HepG2 (cell line): ENCODE data around the gene JMJD4.

Experiments used
- CEBPB ChIP-seq: IDR thresholded peaks from 2 replicates; pipeline ENCODE4 v1.6.1; 2011; ENCODE audit warnings: low read depth, low read length, improper control_type of control experiment, borderline replicate concordance
- NAIF1 ChIP-seq: sonication (generic); formaldehyde crosslinking; IDR thresholded peaks from 2 replicates; pipeline ENCODE4 v1.5.0; 2020; ENCODE audit warnings: mild to moderate bottlenecking, missing genetic modification reagents, borderline replicate concordance
- RBFOX2 ChIP-seq: fragments of 200-400 bp; formaldehyde crosslinking; IDR thresholded peaks from 2 replicates; pipeline ENCODE4 v1.6.1; 2017; ENCODE audit warnings: low read depth, mild to moderate bottlenecking, low read length
- SP5 ChIP-seq: IDR thresholded peaks from 2 replicates; pipeline ENCODE4 v1.6.1; 2016; ENCODE audit warnings: low read depth, borderline replicate concordance
- ZNF17 ChIP-seq: sonication (generic); formaldehyde crosslinking; IDR thresholded peaks from 2 replicates; pipeline ENCODE4 v1.5.0; 2020; ENCODE audit warnings: mild to moderate bottlenecking, missing genetic modification reagents
- ZNF331 ChIP-seq: sonication (generic); formaldehyde crosslinking; IDR thresholded peaks from 2 replicates; pipeline ENCODE4 v1.4.0; 2020; ENCODE audit warnings: missing genetic modification reagents
- TF ChIP-seq, protein P1 (sequence below): sonication (generic); formaldehyde crosslinking; IDR thresholded peaks from 2 replicates; pipeline ENCODE4 v1.5.0; 2020; ENCODE audit warnings: mild to moderate bottlenecking, missing genetic modification reagents, moderate library complexity

DNA sequence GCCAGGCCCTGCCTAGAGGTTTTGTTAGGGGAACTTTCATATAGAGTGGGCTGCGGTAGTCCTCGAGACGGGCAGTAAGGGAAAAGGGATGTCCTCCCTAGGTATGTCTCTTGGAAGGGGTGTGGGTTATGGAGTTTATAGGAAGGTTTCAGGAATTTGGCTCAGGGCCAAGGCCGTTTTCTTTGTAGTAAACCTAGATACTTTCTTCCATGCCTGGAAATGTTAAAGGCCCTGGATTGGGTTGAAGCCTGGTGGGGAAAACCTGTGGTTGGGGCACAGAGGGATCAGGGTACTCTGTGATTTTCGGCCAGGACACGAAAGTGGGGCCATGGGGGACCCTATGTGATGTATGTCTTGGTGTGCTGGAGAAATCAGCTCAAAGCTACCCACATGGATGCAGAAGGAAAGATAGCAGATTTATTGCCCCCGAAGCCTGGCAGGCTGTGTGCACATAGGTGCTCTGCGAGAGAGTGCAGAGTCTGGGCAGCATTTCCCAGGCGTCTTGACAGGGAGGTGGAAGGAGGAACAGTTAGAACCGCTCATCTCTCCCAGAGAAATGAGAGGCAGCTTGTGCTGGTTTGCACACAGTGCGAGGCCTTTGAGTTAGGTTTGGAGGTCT, 1.8 kb upstream of the JMJD4 start:
- TF ChIP-seq ZNF17 (CRISPR knock-in tag) (no peak), NAIF1 (CRISPR knock-in tag) (no peak), CEBPB (no peak), ZNF331 (CRISPR knock-in tag) (no peak), SP5 (CRISPR knock-in tag) (no peak), RBFOX2 (no peak)
- TF ChIP-seq, protein P1, sequence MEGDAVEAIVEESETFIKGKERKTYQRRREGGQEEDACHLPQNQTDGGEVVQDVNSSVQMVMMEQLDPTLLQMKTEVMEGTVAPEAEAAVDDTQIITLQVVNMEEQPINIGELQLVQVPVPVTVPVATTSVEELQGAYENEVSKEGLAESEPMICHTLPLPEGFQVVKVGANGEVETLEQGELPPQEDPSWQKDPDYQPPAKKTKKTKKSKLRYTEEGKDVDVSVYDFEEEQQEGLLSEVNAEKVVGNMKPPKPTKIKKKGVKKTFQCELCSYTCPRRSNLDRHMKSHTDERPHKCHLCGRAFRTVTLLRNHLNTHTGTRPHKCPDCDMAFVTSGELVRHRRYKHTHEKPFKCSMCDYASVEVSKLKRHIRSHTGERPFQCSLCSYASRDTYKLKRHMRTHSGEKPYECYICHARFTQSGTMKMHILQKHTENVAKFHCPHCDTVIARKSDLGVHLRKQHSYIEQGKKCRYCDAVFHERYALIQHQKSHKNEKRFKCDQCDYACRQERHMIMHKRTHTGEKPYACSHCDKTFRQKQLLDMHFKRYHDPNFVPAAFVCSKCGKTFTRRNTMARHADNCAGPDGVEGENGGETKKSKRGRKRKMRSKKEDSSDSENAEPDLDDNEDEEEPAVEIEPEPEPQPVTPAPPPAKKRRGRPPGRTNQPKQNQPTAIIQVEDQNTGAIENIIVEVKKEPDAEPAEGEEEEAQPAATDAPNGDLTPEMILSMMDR (CRISPR knock-in tag) = no peak
